ENCODE results near the gene GNB1.

The GNB1 gene

GRCh38 chr1:1835546-1835945 lies 55.3 kb downstream of the GNB1 start:
- H3K4me3 ChIP-seq (ENCODE audit: low read length) = peak overlapping the region; percentile 77

GRCh38 chr1:1833916-1834325 lies 57.0 kb downstream of the GNB1 start:
- Histone ChIP-seq H3K79me2 (ENCODE audit: control insufficient read depth, low read length) (peaks cover 92% of the 10 kb centered on the region), H3K9me3 (ENCODE audit: control insufficient read depth, insufficient read depth, low read length) (no peaks in the 10 kb centered on the region), H4K20me1 (ENCODE audit: control insufficient read depth, insufficient read depth, low read depth, low read length) (no peaks in the 10 kb centered on the region), H3F3A (ENCODE audit: control insufficient read depth, insufficient read depth) (peaks cover 41% of the 10 kb centered on the region), H3K4me2 (ENCODE audit: low read length) (peak overlapping the region; percentile 99), H3K36me3 (ENCODE audit: control insufficient read depth, low read length) (peaks cover 73% of the 10 kb centered on the region), H3K27ac (ENCODE audit: low read depth, low read length) (peak overlapping the region; percentile 99), H3K27me3 (ENCODE audit: control insufficient read depth, low read length) (no peaks in the 10 kb centered on the region), H3K4me1 (ENCODE audit: control insufficient read depth, low read length) (peaks cover 94% of the 10 kb centered on the region), H3K4me3 (ENCODE audit: low read length) (peak overlapping the region; percentile 77), H3K9me2 (replicated peaks; ENCODE audit: control insufficient read depth, low read length) (no peaks in the 10 kb centered on the region)
- TF ChIP-seq EZH2phosphoT487 (IDR thresholded peaks at IDR 0.05; ENCODE audit: borderline replicate concordance, low read length) (no peak), CTCF (IDR thresholded peaks at IDR 0.05; ENCODE audit: low read depth, low read length, poor library complexity, severe bottlenecking) (no peak)

More at GRCh38 chr1:1835546-1835945, 55.3 kb downstream of the GNB1 start:
- Histone ChIP-seq H3K9me3 (ENCODE audit: control insufficient read depth, insufficient read depth, low read length) (no peaks in the 10 kb centered on the region), H3K4me1 (ENCODE audit: control insufficient read depth, low read length) (peaks cover 98% of the 10 kb centered on the region), H3F3A (ENCODE audit: control insufficient read depth, insufficient read depth) (peaks cover 51% of the 10 kb centered on the region), H4K20me1 (ENCODE audit: control insufficient read depth, insufficient read depth, low read depth, low read length) (no peaks in the 10 kb centered on the region), H3K36me3 (ENCODE audit: control insufficient read depth, low read length) (peaks cover 80% of the 10 kb centered on the region), H3K4me2 (ENCODE audit: low read length) (peak overlapping the region; percentile 99), H3K79me2 (ENCODE audit: control insufficient read depth, low read length) (peaks cover 93% of the 10 kb centered on the region), H3K27ac (ENCODE audit: low read depth, low read length) (peak overlapping the region; percentile 99), H3K9me2 (replicated peaks; ENCODE audit: control insufficient read depth, low read length) (no peaks in the 10 kb centered on the region), H3K27me3 (ENCODE audit: control insufficient read depth, low read length) (no peaks in the 10 kb centered on the region)
- TF ChIP-seq CTCF (IDR thresholded peaks at IDR 0.05; ENCODE audit: low read depth, low read length, poor library complexity, severe bottlenecking) (no peak), EZH2phosphoT487 (IDR thresholded peaks at IDR 0.05; ENCODE audit: borderline replicate concordance, low read length) (no peak)

- no peaks in the 10 kb centered on the region for H4K20me1 ChIP-seq (ENCODE audit: control insufficient read depth, insufficient read depth, low read depth, low read length)
- peak overlapping the region; percentile 77 for H3K4me3 ChIP-seq (ENCODE audit: low read length)
- peaks cover 94% of the 10 kb centered on the region for H3K4me1 ChIP-seq (ENCODE audit: control insufficient read depth, low read length)
- H3K9me3 ChIP-seq (ENCODE audit: control insufficient read depth, insufficient read depth, low read length) = no peaks in the 10 kb centered on the region
- H3F3A ChIP-seq (ENCODE audit: control insufficient read depth, insufficient read depth) = peaks cover 39% of the 10 kb centered on the region
- peaks cover 72% of the 10 kb centered on the region for H3K36me3 ChIP-seq (ENCODE audit: control insufficient read depth, low read length)
- TF ChIP-seq CTCF (IDR thresholded peaks at IDR 0.05; ENCODE audit: low read depth, low read length, poor library complexity, severe bottlenecking) (no peak), EZH2phosphoT487 (IDR thresholded peaks at IDR 0.05; ENCODE audit: borderline replicate concordance, low read length) (no peak)
- H3K79me2 ChIP-seq (ENCODE audit: control insufficient read depth, low read length) = peaks cover 92% of the 10 kb centered on the region
- H3K4me2 ChIP-seq (ENCODE audit: low read length) = peak overlapping the region; percentile 99
- no peaks in the 10 kb centered on the region for H3K27me3 ChIP-seq (ENCODE audit: control insufficient read depth, low read length)
- no peaks in the 10 kb centered on the region for H3K9me2 ChIP-seq (replicated peaks; ENCODE audit: control insufficient read depth, low read length)
- H3K27ac ChIP-seq (ENCODE audit: low read depth, low read length) = peak overlapping the region; percentile 99
Measured at GRCh38 chr1:1833456-1833855, 57.4 kb downstream of the GNB1 start.

Measured in DOHH2 (cell line).